HG03159 (cell line): ENCODE results near the gene CCDC33.
"Not testable (repeated sequence)": the region's sequence is repeated elsewhere in the genome, so short reads cannot be mapped to it uniquely, and the experiment has no call there.

Source experiments
- ATAC-seq: cut with Tn5 transposase; IDR thresholded peaks from one replicate; pipeline ENCODE4 v1.9.1; 2021; ENCODE audit warnings: mild to moderate bottlenecking, moderate library complexity; ENCODE audit not compliant: unreplicated experiment

The CCDC33 gene

GRCh38 chr15:74352393-74352910 lies 116.3 kb downstream of the CCDC33 start:
- no peak for ATAC-seq

GRCh38 chr15:74353992-74354391 lies 117.9 kb downstream of the CCDC33 start:
- ATAC-seq: not testable (repeated sequence)

- ATAC-seq: not testable (repeated sequence)
These were observed 119.9 kb downstream of the CCDC33 start for GRCh38 chr15:74356050-74356449.

- ATAC-seq: not testable (repeated sequence)
These were observed 121.4 kb downstream of the CCDC33 start for GRCh38 chr15:74357514-74357913.

- not testable (repeated sequence) for ATAC-seq
These were observed 123.2 kb downstream of the CCDC33 start for GRCh38 chr15:74359376-74359775.

- not testable (repeated sequence) for ATAC-seq
These were observed 124.7 kb downstream of the CCDC33 start for GRCh38 chr15:74360855-74361254.

GRCh38 chr15:74362482-74362881 lies 126.4 kb downstream of the CCDC33 start:
- ATAC-seq: no peak

GRCh38 chr15:74364936-74365597 lies 128.9 kb downstream of the CCDC33 start:
- ATAC-seq: no peak

- ATAC-seq: no peak
These were observed 129.7 kb downstream of the CCDC33 start for GRCh38 chr15:74365598-74366445.

- ATAC-seq: no peak
These were observed 131.2 kb downstream of the CCDC33 start, which contains the start of gene CYP11A1 for GRCh38 chr15:74367296-74367854. CYP11A1 (minus strand) TSS chr15:74367646; CDS start chr15:74367585, 61 bp downstream.

GRCh38 chr15:74368121-74368520 lies 132.0 kb downstream of the CCDC33 start:
- ATAC-seq: no peak

- ATAC-seq: no peak
These were observed 133.1 kb downstream of the CCDC33 start for GRCh38 chr15:74369084-74369745.

GRCh38 chr15:74369756-74370155 lies 133.6 kb downstream of the CCDC33 start:
- no peak for ATAC-seq

GRCh38 chr15:74370471-74370870 lies 134.3 kb downstream of the CCDC33 start:
- no peak for ATAC-seq

- ATAC-seq: no peak
These were observed 137.0 kb downstream of the CCDC33 start for GRCh38 chr15:74373056-74373650.

GRCh38 chr15:74373731-74374647 lies 137.9 kb downstream of the CCDC33 start:
- peak; percentile 62 for ATAC-seq

- ATAC-seq: no peak
These were observed 138.6 kb downstream of the CCDC33 start for GRCh38 chr15:74374648-74375302.

- ATAC-seq: no peak
These were observed 139.2 kb downstream of the CCDC33 start for GRCh38 chr15:74375303-74375693.

- ATAC-seq: no peak
These were observed 140.1 kb downstream of the CCDC33 start for GRCh38 chr15:74376226-74376625.
